Bronchial epithelial cell (primary cell): ENCODE measurements around the gene BMP6. TPM values are rescaled to one million over a fixed set of nuclear protein-coding genes. Genes with fewer than 3 reads are reported as not detected.

Experiments used
- DNase-seq: peaks from one replicate; pipeline ENCODE4 v3.0.0-alpha.2; 2010; ENCODE audit warnings: low read depth
- FAIRE-seq: peaks from 2 replicates; lab custom pipeline; 2011; peaks lifted over from hg19 to GRCh38; lab: Jason Lieb, UNC
- H3K27me3 ChIP-seq: 2 replicates; pipeline ENCODE4 v1.5.1; 2011; ENCODE audit warnings: low read length; ENCODE audit not compliant: control insufficient read depth, insufficient read depth
- H3K36me3 ChIP-seq: 2 replicates; pipeline ENCODE4 v1.5.1; 2011; ENCODE audit warnings: low read length; ENCODE audit not compliant: control insufficient read depth, insufficient read depth
- H3K4me3 ChIP-seq: 2 replicates; pipeline ENCODE4 v1.5.1; 2011; ENCODE audit warnings: mild to moderate bottlenecking, low read depth, low read length, control low read depth
- total RNA-seq: library from RNA; depleted of rRNA; stranded (reverse); fragments of >200 nt; gene quantifications from 2 replicates; pipeline ENCODE4 v1.2.1, GENCODE V29; 2014
- TF ChIP-seq, protein P1 (sequence below): IDR thresholded peaks from 2 replicates; pipeline ENCODE4 v1.5.1; 2011; ENCODE audit warnings: mild to moderate bottlenecking, moderate library complexity, low read length, control low read depth, inconsistent platforms; ENCODE audit not compliant: insufficient read depth, severe bottlenecking

Gene BMP6
- total RNA-seq, 1 donor from 2014 or later = 2.6 TPM

DNA sequence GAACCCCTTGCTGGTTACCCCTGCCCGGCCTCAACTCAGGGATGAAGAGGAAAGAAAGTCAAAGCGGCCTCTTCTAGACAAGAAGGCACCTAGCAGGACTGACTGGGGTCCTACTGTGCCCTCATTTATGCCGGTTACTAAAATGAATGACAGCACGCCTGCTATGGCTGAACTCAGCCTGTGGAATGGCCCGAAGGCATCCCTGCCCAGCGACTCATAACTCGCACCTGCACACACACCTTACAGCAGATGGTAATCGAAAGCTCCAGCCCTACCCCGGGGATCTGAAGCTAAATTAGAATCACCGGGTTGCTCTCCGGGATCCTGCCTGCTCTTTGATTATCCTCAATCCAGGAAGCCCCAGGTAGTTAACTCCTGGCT is 185.4 kb downstream of the BMP6 start:
- Histone ChIP-seq H3K36me3 (peaks cover 1% of the 10 kb centered on the region), H3K4me3 (peak overlapping the region; percentile 65), H3K27me3 (peaks cover 5% of the 10 kb centered on the region)
- DNase-seq (peak; percentile 64), FAIRE-seq (no peak)
- TF ChIP-seq, protein P1, sequence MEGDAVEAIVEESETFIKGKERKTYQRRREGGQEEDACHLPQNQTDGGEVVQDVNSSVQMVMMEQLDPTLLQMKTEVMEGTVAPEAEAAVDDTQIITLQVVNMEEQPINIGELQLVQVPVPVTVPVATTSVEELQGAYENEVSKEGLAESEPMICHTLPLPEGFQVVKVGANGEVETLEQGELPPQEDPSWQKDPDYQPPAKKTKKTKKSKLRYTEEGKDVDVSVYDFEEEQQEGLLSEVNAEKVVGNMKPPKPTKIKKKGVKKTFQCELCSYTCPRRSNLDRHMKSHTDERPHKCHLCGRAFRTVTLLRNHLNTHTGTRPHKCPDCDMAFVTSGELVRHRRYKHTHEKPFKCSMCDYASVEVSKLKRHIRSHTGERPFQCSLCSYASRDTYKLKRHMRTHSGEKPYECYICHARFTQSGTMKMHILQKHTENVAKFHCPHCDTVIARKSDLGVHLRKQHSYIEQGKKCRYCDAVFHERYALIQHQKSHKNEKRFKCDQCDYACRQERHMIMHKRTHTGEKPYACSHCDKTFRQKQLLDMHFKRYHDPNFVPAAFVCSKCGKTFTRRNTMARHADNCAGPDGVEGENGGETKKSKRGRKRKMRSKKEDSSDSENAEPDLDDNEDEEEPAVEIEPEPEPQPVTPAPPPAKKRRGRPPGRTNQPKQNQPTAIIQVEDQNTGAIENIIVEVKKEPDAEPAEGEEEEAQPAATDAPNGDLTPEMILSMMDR = no peak

DNA sequence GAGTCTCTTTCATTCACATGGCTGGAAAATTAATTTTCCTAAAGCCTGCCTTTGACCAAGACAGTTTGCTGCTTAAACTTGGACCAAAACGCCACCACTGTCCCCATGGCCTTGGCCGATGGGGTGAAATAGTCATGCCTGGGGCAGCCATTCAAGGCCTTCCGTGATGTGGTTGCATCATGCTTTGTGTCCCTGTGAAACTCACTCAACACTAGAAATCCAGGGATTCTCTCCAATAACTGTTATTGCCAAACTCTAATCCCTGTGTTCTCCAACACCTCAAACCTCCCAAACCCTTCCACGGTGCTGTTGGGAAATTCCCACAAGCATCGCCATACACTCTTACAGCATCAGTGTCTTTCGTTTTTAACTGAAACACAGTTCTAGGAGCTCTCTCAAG is 186.1 kb downstream of the BMP6 start:
- TF ChIP-seq, protein P1 = no peak
- Histone ChIP-seq H3K36me3 (peaks cover 1% of the 10 kb centered on the region), H3K27me3 (peaks cover 5% of the 10 kb centered on the region), H3K4me3 (no peak overlapping the region)
- no peak for DNase-seq
- FAIRE-seq = no peak

DNA sequence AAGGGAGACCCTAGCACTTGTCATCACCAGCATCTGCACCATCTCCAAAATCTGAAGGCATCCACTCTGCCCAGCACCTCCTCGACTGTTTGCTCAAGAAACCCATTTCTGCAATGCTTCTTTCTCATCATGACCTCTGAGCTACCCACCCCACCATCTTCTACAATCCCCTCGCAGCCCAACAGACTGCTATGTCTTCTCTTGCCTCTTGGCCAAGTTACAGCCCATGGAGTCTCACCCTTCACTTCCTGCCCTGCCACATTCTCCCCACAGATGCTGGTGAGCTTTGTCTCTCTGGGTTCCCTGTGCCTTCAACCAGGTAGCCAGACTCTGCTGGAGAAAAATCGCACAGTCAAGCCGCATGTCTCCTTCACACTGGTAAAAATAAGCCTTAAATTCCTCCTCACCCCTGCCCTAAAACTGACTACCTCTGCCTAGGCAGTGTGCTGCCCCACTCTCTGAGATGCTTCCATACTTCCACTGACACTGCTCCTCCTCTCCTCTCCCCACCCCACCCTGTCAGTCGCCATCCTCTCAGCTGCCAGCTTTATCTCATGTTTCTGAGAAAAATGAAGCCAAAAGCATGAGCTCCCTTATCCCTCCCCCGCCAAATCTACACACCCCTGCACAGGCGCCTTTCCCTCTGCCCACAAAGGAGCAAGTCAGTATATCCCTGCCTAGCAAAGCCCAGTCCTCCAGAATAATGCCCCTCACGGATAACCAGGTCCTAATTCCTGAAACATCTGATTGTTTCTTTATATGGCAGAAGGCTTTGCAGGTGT is 187.0 kb downstream of the BMP6 start:
- FAIRE-seq = no peak
- no peak overlapping the region for H3K4me3 ChIP-seq
- DNase-seq = no peak
- peaks cover 5% of the 10 kb centered on the region for H3K27me3 ChIP-seq
- TF ChIP-seq, protein P1 = no peak
- H3K36me3 ChIP-seq = no peaks in the 10 kb centered on the region

DNA sequence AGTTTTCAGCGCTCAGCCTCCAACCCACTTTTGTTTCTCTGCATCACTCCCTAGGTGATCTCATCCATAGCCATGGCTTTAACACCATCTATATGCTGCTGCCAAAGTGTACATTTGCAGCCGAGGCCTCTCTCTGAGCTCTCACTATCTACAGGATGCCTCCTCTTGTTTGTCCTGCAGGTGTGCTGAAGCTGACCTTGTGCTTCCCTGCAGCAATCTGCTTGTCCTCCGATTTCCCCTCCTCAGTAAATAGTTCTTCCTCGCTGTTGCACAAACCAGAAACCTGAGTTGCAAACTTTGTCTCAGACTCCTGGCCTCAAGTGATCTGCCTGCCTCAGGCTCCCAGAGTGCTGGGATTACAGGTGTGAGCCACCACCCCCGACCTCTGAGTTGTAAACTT is 188.4 kb downstream of the BMP6 start:
- DNase-seq = no peak
- TF ChIP-seq, protein P1 = no peak
- FAIRE-seq = no peak
- Histone ChIP-seq H3K27me3 (peaks cover 5% of the 10 kb centered on the region), H3K4me3 (no peak overlapping the region), H3K36me3 (no peaks in the 10 kb centered on the region)

DNA sequence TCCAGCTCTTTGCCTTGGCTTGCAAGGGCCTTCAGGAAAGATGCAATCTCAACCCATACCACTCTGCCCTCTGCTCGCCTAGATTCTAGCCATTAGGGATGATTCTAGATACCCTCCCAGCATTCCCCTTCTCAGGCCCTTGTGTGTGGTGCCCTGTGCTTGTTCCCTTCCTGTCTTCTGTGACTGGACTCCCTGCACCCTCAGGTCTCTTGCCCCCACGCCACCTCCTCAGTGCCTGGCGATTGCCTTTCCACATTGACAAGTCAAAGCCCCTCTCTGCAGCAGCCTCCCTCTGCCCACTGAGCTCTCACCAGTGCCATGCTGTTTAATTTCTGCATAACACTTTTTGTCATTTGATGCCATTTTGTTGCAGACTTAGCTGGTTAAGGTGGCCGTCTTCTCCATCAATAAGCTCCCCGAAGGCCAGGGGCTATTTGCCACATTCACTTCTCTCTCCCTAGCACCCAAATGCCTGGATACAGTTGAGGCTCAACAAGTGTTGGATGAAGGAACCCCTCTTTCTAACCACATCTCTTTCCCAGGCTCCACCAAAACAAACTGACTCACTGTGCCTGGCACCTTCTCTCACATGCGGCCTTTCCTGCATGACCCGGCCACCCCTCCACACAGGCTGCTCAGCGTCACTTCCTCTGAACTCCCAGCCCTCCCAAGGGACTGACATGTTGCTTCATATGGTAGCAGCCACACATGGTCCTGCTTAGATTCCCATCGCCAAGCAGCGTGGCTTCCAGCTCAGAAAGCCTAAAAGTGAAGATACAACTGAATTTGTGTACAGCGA is 189.3 kb downstream of the BMP6 start:
- Histone ChIP-seq H3K27me3 (peaks cover 5% of the 10 kb centered on the region), H3K36me3 (no peaks in the 10 kb centered on the region), H3K4me3 (no peak overlapping the region)
- DNase-seq (no peak), FAIRE-seq (no peak)
- TF ChIP-seq, protein P1 = no peak
